Urothelium cell line (cell line): ENCODE results near the gene NANS.
"Not testable (repeated sequence)": the region's sequence is repeated elsewhere in the genome, so short reads cannot be mapped to it uniquely, and the experiment has no call there.

ENCODE experiments used
- DNase-seq: peaks from one replicate; pipeline ENCODE4 v3.0.0; 2011; ENCODE audit warnings: low spot score, mixed read lengths
- FAIRE-seq: peaks from 2 replicates; lab custom pipeline; 2011; peaks lifted over from hg19 to GRCh38; lab: Jason Lieb, UNC

NANS gene

DNA sequence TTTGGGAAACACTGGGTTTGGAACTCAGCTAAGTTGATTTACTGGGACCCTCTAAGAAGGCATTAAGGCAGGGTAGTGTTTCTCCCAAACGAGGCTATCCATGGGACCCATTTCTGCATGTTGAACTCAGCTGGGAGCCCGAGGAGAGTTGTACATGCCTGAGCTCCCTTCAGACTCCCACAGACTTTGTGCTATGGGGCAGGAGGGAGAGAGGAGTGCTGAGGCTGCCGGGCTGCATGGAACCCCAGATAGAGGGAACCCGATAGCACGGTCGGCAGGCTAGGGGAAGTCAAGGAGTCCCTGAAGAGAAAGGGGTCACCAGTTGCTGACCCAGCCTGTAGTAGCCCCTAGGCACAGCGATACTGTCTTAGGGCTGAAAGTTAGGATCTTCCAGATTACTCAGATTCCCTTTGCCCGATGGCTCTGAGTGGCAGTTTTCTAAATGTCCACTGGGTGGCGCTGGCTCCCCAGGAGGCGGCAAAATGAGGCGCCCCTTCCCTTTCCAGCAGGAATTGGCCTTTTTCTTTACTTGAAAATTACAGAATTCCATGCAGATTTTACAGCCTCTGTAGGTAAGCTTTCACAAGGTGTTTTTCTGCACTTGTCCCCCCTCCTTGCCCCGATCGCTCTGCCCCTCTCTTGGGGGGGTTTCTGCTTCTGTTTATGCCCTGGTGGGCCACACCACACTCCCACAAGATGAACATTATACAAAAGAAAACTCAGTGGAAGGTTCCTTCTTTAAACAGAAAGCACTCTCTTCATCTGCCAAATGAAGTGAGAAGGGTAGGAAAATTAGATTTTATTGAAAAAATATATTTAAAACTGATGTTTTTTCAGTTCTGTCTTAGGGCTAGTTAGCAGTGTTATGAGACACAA, 17.8 kb downstream of the NANS start:
- peak; percentile 76 for DNase-seq
- FAIRE-seq: no peak

DNA sequence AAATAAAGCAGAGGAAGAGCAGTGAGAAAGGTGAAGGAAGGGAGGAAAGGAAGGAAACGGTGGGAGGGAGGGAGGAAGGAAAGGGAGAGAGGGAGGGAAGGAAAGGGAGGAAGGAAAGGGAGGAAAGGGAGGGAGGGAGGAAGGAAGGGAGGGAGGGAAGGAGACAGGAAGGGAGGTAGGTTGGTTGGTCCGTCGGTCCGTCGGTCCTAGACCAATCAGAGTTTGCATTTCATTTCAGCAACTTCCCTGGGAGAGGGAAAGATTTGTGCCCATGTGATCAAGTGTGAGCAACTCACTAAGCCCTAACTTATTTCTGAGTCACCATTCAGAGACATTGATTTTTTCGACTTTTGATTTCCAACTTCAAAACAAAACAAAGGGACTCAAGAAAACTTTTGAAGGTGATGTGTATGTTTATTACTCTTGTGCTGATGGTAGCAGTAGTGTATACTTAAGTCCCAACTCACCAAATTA, 18.8 kb downstream of the NANS start:
- DNase-seq: peak; percentile 35
- no peak for FAIRE-seq

DNA sequence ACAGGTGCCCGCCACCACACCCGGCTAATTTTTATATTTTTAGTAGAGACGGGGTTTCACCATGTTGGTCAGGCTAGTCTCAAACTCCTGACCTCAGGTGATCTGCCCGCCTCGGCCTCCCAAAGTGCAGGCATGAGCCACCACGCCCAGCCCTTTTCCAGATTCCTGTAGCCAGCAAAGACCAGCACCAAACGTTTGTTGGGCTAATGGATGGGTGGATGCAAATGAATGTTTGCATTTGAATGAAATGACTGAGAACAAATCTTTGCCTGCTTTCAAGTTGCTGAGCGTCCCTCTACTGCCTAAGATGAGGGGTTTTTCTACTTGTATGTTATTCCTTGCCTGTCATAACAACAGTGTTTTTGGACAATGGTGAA, 20.0 kb downstream of the NANS start:
- DNase-seq: not testable (repeated sequence)

DNA sequence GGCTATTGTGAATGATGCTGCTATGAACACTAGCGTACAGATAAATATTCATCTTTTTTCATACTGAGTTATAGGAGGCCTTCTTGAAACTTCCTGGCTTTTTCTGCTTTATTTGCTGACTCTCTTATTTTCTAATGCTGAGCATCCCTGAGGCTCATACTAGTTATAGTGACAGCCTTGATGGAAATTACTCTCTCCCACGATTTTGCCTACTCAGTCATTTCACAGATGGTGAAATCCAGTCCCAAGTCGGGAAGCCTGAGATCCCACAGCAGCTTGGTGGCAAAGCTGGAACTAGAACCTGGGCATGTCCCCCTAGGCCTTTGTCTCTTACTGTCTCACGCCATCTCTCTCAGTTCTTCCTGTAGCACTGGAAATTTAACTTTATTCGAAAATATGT, 22.4 kb downstream of the NANS start:
- DNase-seq (no peak), FAIRE-seq (no peak)

More for the DNA sequence above, 20.0 kb downstream of the NANS start:
- not testable (repeated sequence) for FAIRE-seq

GRCh38 chr9:98080326-98080725, 23.8 kb downstream of the NANS start:
- no peak for FAIRE-seq
- no peak for DNase-seq

DNA sequence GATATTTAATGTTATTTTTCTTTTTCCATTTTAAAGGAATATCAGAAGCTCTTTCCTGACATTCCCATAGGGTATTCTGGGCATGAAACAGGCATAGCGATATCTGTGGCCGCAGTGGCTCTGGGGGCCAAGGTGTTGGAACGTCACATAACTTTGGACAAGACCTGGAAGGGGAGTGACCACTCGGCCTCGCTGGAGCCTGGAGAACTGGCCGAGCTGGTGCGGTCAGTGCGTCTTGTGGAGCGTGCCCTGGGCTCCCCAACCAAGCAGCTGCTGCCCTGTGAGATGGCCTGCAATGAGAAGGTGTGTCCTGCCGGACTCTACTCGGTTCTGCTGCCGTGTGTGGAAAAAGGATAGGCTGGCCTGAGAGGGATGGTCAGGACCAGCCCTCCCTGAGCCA, 24.2 kb downstream of the NANS start:
- FAIRE-seq (no peak), DNase-seq (no peak)

GRCh38 chr9:98081477-98082219, 25.1 kb downstream of the NANS start:
- no peak for FAIRE-seq
- DNase-seq: peak; percentile 23

- FAIRE-seq (no peak), DNase-seq (no peak)
These were observed 26.5 kb downstream of the NANS start for GRCh38 chr9:98083061-98083501.

DNA sequence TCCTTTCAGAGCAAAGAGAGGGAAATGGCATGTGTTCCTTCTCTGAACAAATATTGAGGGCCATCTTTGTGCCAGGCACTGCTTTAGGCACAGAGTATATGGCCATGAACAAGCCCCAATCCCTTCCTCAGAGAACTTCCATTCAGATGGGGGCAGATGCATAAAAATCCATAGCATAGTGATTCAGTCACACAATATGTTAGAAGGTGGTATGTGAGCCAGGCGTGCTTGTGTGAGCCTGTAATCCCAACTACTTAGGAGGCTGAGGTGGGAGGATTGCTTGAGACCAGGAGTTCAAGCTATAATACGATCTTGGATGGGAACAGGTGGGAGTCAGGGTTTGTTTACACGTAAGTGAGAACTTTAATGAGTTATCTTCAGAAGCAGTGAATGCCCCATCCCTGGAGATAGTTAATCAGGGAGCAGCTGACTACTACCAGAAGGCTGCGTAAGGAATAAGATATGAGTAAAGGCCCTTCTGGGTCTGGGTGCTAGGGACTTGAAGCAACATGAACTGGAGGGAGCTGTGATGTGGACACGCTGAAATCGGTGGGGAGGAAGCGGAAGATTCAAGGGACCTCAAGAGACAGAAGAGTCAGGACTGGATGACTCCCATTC, 27.1 kb downstream of the NANS start:
- no peak for FAIRE-seq
- DNase-seq: no peak

DNA sequence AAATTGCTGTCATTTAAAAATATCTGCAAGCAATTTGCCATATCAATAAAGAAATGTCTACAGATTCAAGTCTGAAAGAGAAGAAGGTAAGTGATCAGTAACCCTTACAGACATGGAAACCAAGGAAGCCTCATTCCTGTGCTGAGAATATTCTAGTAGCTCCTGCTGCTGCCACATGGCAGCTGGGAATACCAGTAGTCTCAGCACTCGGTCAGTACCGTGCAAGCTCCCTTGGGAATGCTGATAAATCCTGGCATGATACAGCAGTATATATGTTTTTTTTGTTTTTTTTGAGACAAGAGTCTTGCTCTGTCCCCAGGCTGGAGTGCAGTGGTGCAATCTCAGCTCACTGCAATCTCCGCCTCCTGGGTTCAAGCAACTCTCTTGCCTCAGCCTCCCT, 27.9 kb downstream of the NANS start:
- no peak for DNase-seq
- no peak for FAIRE-seq

DNA sequence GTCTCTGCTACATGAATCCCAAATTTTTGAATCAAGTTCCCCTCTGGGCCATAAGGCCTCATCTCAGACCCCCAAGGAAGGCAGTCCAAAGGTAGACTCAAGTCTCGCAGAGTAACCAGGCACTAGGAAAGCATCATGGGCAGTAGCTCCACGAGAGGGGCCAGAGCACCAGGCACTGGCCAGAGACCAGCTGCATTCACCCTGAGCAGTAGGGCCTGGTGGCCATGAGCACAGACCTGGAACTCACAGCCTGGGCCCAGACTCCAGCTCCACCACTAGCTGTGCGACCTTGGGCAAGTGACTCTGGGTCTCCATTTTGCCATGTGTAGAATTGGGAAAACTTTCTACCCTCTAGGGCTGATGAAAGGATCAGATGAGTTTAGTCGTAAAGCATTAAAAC, 28.5 kb downstream of the NANS start:
- FAIRE-seq (no peak), DNase-seq (no peak)

- FAIRE-seq (no peak), DNase-seq (no peak)
These were observed 29.4 kb downstream of the NANS start for GRCh38 chr9:98085944-98086343.

- FAIRE-seq (no peak), DNase-seq (no peak)
These were observed 29.9 kb downstream of the NANS start for GRCh38 chr9:98086461-98086860.

DNA sequence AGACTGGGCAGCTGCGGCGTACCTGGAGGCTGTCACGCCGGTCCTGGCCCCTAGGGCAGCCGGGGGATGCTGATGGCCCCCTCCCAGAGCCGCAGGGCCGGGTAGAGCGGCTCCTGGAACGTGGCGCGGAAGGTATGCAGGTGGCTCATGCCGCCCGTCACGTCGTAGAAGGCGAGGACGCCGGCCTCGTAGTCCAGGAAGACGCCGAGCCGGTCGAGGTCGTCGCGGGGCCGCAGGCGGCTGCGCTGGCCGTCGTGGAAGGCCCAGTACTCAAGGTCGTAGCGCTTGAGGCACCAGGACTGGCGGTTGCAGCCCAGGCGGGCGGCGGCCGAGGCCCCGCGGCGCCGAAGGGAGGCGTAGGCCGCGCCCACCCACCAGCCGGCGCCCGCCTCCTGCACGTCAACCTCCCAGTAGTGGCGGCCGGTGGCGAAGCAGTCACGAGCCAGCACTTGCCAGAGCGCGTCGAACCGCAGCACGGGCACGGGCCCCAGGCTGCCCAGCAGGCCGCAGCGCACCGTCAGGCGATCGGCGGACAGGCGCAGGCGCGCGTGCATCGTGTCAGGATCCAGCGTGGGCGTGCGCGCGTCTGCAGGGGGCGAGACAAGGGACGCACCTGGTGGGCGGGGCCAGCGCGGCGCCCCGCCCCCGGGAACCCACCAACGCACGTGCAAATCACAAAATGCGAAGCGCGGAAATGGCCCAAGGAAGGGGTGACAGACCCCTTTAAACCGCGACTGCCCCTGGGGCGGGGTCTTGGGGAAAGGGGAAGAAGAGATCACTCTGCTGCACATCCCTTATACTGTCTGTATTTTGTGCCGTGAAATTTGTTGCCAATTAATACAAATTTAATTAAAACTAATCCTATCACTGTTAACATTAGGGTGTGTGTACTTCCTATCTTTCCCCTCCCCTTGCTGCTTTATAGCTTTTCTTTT, 31.2 kb downstream of the NANS start:
- no peak for FAIRE-seq
- DNase-seq: no peak

DNA sequence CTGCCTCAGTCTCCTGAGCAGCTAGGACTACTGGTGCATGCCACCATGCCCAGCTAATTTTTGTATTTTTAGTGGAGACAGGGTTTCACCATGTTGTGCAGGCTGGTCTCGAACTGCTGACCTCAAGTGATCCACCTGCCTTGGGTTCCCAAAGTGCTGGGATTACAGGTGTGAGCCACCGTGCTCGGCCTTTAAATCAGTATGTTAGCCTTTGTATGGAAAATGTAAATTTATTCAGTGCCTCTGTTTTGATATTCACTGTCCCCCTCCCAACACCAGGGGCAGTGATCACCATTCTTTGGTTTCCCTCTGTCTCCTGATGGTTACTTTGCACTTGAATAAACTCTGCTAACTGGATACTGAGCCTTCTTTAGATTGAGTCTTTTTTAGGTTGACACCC, 34.1 kb downstream of the NANS start:
- DNase-seq, FAIRE-seq: not testable (repeated sequence)

GRCh38 chr9:98091735-98092612, 35.4 kb downstream of the NANS start:
- FAIRE-seq: no peak

DNA sequence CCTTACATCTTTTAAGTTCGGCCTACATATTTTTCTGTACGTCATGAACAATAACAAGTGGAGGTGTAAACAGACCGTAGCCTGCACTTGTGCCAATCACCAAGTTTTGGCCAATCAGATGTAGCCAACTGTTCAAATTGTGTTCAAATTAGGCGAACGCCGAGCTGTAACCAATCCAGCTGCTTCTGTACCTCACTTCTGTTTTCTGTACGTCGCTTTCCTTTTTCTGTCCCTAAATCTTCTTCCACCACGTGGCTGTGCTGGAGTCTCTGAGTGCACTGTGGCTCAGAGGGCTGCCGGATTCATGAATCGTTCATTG, 36.0 kb downstream of the NANS start:
- DNase-seq: no peak
- FAIRE-seq: no peak

More at GRCh38 chr9:98091735-98092612, 35.4 kb downstream of the NANS start:
- DNase-seq: no peak

- FAIRE-seq (no peak), DNase-seq (no peak)
These were observed 37.8 kb downstream of the NANS start for GRCh38 chr9:98094316-98094715.

GRCh38 chr9:98094851-98095250, 38.3 kb downstream of the NANS start:
- no peak for FAIRE-seq
- DNase-seq: no peak

DNA sequence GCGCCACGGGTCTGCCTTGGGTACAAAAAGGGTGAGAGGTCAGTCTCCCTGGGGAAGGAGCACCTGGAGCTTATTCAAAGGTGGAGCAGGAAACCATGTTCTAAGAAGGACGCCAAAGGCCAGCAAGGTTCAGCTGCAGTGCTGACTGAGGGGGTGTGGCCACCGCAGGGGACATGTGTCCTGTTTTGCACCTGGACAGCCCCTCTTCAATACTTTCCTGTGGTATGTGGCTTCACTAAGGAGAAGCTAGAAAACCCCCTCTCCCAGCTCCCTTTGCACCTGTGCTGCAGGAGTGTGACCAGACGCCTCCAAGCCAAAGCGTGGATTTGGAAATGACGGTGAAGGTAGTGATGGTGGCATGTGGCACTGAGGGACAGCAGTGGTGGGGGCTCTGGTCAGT, 38.9 kb downstream of the NANS start:
- FAIRE-seq: no peak
- DNase-seq: no peak
